ENCODE measurements around the gene TAPT1.

DNA sequence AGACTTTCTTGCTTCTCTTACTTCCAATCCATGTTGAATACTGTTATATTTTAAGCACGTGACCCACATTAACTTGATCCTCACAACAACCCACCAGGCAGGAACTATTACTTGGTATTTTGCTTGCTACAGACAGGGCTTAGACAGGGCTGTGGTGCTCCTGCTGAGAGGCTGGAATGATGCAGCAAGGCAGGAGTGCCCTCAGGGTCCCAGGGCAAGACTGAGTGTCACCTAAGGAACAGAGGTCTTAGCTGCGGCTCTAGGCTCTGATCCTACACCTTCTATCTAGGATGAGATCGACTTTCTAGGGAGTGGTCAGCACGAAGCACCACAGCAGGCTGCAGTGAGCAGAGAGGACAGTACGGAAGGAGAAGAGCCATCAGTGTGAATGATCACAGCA, 20.0 kb downstream of the TAPT1 start:
- TF ChIP-seq, protein P1, sequence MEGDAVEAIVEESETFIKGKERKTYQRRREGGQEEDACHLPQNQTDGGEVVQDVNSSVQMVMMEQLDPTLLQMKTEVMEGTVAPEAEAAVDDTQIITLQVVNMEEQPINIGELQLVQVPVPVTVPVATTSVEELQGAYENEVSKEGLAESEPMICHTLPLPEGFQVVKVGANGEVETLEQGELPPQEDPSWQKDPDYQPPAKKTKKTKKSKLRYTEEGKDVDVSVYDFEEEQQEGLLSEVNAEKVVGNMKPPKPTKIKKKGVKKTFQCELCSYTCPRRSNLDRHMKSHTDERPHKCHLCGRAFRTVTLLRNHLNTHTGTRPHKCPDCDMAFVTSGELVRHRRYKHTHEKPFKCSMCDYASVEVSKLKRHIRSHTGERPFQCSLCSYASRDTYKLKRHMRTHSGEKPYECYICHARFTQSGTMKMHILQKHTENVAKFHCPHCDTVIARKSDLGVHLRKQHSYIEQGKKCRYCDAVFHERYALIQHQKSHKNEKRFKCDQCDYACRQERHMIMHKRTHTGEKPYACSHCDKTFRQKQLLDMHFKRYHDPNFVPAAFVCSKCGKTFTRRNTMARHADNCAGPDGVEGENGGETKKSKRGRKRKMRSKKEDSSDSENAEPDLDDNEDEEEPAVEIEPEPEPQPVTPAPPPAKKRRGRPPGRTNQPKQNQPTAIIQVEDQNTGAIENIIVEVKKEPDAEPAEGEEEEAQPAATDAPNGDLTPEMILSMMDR (IDR thresholded peaks at IDR 0.05; ENCODE audit: low read length) = no peak
- TF ChIP-seq EZH2 (IDR thresholded peaks at IDR 0.05; ENCODE audit: borderline replicate concordance, low read length) = no peak

Measured in OCI-LY1 (cell line).